Body of pancreas (tissue), 4 donors: ENCODE results near the gene IGSF21.

Source experiments
- CTCF ChIP-seq, 7 experiments: fragments of 450-650 bp in 4 of 7; fragments of 200-600 bp in 3 of 7; sonication (generic) in 3 of 7; IDR thresholded peaks; one replicate each; pipeline ENCODE4 v1.5.1; 2016 to 2019; ENCODE audit warnings: antibody characterized with exemption in 7 of 7
- POLR2A ChIP-seq, 3 donors: fragments of 450-650 bp; IDR thresholded peaks; one replicate each; pipeline ENCODE4 v1.6.1; 2016; ENCODE audit warnings: antibody characterized with exemption in 3 of 3, mild to moderate bottlenecking in 2 of 3

- TF ChIP-seq CTCF (IDR thresholded peaks at IDR 0.05) (no peak), POLR2A (IDR thresholded peaks at IDR 0.05) (no peak)
These were observed 171.9 kb downstream of the IGSF21 start for GRCh38 chr1:18279351-18280074.
